Stimulated activated CD4-positive, alpha-beta T cell treated with anti-CD3 and anti-CD28 coated beads, Interleukin-12 subunit alpha, Interleukin-12 subunit beta, amount 100 ng/mL, for 24 hours (primary cell): Measurements from ENCODE around the gene ITGB3BP.

Source experiments
- DNase-seq, 2 experiments: peaks; one replicate each; pipeline ENCODE4 v3.0.0-alpha.2; 2020; ENCODE audit warnings: low read depth in 2 of 2

Gene ITGB3BP

DNA sequence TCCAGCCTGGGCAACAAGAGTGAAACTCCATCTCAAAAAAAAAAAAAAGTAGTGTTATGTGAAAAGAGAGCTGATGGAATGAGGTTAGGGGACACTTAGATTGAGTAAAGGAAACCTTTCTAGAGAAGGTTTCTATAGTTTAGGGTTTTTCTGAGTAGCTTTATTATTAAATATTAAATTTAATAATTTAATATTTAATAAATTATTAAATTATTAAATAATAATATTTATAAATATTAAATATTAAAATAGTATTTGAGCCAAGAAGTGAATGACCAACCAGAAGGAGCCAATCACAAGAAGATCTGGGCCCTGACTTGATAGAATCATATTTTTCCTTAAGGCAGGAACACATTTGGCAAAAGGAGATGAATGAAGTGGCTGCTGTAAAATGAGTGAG, 104.9 kb downstream of the ITGB3BP start:
- DNase-seq, result no peak

DNA sequence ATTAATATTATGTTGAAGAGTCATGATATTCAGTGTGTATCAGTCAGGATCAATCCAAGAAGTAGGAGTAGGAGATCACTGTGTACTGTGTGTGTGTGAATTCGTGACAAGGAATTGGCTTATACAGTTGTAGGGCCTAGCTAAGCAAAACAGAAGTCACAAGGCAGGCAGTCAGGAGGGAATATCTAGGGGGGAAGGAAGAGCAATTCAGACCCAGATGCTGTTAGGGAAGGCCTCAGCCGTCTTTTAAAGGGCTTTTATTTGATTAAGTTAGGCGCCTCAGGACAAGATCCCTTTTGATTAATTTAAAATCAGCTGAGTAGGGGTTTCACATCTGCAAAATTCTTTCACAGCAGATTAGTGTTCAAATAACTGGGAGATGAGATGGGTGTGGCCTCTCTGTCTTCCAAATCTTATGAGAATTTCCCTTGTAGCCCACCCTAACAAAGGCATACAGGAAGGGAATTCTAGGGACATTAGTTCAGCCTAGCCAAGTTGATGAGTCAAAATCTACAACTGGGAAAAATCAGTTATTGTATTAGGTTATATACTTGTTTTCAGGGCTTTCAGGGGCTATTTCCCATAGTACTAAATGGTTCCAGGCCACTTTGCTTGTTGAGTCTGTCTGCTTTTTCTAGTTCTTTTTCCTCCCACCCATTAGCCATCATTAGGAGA, 108.2 kb downstream of the ITGB3BP start:
- DNase-seq, result no peak

DNA sequence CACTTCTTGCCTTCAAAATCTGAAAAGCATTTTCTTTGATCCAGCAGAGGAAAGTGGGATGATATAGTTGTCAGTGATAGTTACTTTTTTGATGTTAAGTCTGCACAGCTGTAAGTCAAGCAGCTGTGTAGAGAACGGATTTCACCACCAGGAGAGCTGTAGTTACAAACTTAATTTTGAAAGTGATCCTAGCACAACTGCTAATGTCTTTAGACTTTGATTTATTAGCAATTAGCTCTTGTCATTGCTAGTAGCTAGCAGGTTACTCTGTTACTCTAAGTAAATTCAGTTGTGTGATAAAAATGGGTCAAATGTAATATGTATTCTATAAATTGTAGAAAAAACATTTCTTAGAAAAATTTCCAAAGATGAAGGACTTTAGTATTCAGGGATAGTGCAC, 109.6 kb downstream of the ITGB3BP start:
- no peak for DNase-seq

DNA sequence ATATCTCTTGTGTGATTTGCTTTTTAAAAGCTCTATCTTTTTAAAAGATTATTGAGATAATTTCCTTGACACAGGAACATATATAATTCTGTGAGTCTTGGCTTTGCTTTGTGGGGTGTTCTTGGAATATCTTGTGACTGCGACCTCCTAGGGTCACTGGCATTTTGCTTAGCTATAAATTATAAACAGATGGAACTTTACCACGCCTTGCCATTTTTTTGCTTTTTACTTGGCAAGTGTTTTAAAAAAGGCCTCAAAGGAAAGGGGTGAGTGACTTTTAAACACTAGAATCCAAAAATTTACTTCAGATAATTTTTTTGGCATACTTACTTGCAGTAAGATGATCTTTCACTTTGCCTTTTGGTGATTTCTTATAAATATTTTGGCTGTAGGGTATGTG, 112.0 kb downstream of the ITGB3BP start:
- DNase-seq, result no peak

DNA sequence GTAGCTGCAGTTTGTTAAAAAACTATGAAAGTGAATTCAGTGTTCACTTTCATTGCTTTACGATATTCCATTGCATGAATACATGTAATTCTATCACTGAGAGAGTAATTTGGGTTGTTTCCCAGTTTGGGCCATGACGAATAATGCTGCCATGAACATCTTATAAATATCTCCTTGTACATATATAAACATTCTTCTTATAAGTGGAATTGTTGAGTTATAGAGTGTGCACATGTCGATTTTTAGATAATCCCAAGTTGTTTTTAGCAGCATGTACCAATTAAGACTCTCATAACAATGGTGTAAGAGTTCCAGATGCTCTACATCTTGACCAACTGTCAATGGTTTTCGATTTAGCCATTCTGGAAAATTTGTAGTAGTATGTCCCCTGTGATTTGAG, 114.7 kb downstream of the ITGB3BP start:
- no peak for DNase-seq

DNA sequence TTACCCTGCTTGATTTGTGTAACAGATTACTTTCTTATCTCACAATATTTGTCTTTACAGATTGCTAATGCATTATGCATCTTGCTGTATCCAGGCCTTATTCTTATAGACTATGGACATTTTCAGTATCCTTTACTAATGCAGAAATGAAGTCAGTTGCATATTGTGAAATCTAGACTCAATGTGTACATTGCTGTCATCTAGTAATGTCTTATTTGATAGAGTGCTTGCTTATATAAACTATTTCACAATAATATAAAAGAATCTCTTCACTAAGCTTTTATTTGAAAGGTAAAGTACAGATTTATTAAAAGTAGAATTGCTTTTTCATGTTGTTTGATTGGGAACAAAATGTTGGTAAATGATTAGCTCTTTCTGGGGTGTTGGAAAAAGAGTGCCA, 116.0 kb downstream of the ITGB3BP start:
- DNase-seq, result no peak

DNA sequence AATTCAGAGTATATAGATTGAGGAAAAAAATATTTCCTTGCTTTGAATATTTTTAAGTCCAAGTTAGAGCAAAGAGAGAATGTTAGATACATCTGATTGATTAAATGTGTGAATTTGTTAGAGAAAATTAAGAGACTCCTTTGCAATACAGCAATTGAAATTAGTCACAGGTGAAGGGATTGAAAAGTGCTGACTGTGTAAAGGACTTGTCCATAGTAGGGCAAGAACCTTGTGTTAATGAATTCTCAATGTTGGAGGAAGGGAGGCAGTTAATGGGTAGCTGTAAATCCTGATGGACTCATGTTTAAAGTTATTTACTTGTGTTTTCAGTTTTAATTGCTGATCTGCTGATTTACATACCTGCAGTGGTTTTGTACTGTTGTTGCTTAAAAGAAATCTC, 117.0 kb downstream of the ITGB3BP start:
- no peak for DNase-seq

DNA sequence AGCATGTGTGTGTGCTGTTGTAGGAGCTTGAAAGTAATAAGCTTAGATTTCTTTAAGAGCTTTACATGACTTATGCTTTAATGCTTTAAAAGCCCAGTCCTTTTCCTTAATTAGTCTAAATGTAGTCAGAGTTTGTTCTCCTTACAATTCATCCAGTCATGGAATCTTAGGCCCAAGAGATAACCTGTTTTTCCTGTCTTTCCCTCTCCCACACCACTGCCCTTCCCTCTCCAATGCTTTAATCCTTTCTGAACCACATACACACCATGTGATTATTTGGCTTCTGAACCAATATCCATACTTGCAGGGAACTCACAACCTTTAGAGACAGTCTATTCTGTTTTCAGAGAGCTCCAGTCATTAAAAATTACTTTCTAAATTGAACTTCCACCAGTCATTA, 118.0 kb downstream of the ITGB3BP start:
- DNase-seq, result no peak

DNA sequence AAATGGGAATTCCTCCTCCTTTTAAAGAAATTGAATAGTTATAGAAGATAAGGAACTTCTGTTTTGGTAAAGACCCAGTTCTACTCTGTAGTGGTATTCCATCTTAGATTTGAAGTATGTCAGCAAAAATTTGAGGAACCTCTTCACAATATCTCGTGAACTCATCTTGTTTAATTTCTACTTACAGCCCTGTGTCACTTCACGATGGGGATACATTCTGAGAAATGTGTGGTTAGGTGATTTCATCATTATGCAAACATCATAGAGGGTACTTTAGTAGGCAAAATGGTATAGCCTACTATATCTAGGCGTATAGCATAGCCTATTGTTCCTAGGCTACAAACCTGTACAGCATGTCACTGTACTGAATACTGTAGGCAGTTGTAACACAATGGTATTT, 119.6 kb downstream of the ITGB3BP start:
- DNase-seq, result no peak

DNA sequence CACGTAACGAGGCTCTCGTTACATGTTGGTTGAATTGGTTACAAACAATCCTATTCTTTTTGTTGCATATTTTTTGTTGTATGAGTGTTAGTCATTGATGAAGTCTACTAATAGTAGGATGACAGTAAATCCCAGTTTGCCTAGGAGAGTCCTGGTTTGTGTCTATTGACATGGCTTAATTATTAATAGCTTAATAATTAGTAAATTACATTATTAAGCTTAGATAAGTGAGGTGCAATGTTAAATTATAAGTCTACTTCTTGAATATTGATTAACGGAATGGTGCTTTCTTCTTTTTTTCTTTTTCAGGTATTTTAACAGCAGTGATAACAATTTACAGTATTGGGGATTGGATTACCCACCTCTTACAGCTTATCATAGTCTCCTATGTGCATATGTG, 121.1 kb downstream of the ITGB3BP start:
- no peak for DNase-seq
